Measurements from ENCODE around the gene KIAA0232.
"Not testable (repeated sequence)": the region's sequence is repeated elsewhere in the genome, so short reads cannot be mapped to it uniquely, and the experiment has no call there.

KIAA0232 gene

GRCh38 chr4:6811165-6811564 lies 28.6 kb downstream of the KIAA0232 start:
- DNase-seq = no peak

GRCh38 chr4:6812766-6813165 lies 30.2 kb downstream of the KIAA0232 start:
- DNase-seq = no peak

GRCh38 chr4:6813725-6814124 lies 31.2 kb downstream of the KIAA0232 start:
- DNase-seq = no peak

GRCh38 chr4:6815029-6815836 lies 32.7 kb downstream of the KIAA0232 start:
- DNase-seq = no peak

GRCh38 chr4:6819295-6819694 lies 36.8 kb downstream of the KIAA0232 start:
- no peak for DNase-seq

- DNase-seq = no peak
These were observed 38.2 kb downstream of the KIAA0232 start for GRCh38 chr4:6820695-6821094.

- no peak for DNase-seq
These were observed 41.5 kb downstream of the KIAA0232 start for GRCh38 chr4:6824071-6824470.

- DNase-seq = no peak
These were observed 42.4 kb downstream of the KIAA0232 start for GRCh38 chr4:6824772-6825402.

- no peak for DNase-seq
These were observed 42.9 kb downstream of the KIAA0232 start for GRCh38 chr4:6825403-6825802.

- DNase-seq = no peak
These were observed 44.4 kb downstream of the KIAA0232 start for GRCh38 chr4:6826781-6827508.

GRCh38 chr4:6829086-6829485 lies 46.6 kb downstream of the KIAA0232 start:
- no peak for DNase-seq

- no peak for DNase-seq
These were observed 52.3 kb downstream of the KIAA0232 start for GRCh38 chr4:6834867-6835266.

GRCh38 chr4:6835616-6836015 lies 53.1 kb downstream of the KIAA0232 start:
- not testable (repeated sequence) for DNase-seq

GRCh38 chr4:6837106-6837505 lies 54.6 kb downstream of the KIAA0232 start:
- DNase-seq = not testable (repeated sequence)

- DNase-seq = no peak
These were observed 57.1 kb downstream of the KIAA0232 start for GRCh38 chr4:6839579-6839978.

- DNase-seq = no peak
These were observed 57.8 kb downstream of the KIAA0232 start for GRCh38 chr4:6840062-6840976.

- DNase-seq = no peak
These were observed 62.5 kb downstream of the KIAA0232 start for GRCh38 chr4:6845027-6845426.

GRCh38 chr4:6845574-6845973 lies 63.0 kb downstream of the KIAA0232 start:
- no peak for DNase-seq

GRCh38 chr4:6847178-6847577 lies 64.7 kb downstream of the KIAA0232 start:
- DNase-seq = no peak

GRCh38 chr4:6848717-6849305 lies 66.3 kb downstream of the KIAA0232 start:
- no peak for DNase-seq

GRCh38 chr4:6849691-6850090 lies 67.2 kb downstream of the KIAA0232 start:
- no peak for DNase-seq

- no peak for DNase-seq
These were observed 68.9 kb downstream of the KIAA0232 start for GRCh38 chr4:6851431-6851830.
